GM12873 (cell line): ENCODE measurements around the gene LUC7L3.

ENCODE experiments used
- TF ChIP-seq, protein P1 (sequence below): IDR thresholded peaks from 2 replicates; pipeline ENCODE4 v1.5.1; 2012; ENCODE audit warnings: low read depth, mild to moderate bottlenecking, moderate library complexity, low read length, control low read depth; ENCODE audit not compliant: insufficient read depth; ENCODE audit errors: missing control alignments

The LUC7L3 gene

DNA sequence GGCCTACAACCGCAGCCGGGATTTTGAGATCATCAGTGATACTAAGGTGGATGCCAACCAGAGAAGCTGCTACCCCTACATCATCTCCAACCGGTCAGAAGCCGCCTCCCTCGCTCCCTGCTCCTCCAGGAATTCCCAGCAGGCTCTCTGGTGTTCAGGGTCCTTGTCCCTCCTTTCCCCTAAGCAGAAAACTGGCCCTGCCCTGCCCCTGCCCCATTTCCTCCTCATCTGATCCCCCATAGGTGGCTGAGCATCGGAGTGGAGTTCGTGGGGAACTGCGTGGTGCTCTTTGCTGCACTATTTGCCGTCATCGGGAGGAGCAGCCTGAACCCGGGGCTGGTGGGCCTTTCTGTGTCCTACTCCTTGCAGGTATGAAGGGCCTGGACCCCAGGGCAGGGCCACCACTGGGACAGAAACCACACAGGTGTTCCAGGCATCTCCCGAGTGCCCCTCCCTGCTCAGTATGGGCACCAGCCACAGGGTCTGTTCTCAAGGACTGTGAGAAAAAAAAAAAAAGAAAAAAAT, 41.5 kb upstream of the LUC7L3 start:
- TF ChIP-seq, protein P1, sequence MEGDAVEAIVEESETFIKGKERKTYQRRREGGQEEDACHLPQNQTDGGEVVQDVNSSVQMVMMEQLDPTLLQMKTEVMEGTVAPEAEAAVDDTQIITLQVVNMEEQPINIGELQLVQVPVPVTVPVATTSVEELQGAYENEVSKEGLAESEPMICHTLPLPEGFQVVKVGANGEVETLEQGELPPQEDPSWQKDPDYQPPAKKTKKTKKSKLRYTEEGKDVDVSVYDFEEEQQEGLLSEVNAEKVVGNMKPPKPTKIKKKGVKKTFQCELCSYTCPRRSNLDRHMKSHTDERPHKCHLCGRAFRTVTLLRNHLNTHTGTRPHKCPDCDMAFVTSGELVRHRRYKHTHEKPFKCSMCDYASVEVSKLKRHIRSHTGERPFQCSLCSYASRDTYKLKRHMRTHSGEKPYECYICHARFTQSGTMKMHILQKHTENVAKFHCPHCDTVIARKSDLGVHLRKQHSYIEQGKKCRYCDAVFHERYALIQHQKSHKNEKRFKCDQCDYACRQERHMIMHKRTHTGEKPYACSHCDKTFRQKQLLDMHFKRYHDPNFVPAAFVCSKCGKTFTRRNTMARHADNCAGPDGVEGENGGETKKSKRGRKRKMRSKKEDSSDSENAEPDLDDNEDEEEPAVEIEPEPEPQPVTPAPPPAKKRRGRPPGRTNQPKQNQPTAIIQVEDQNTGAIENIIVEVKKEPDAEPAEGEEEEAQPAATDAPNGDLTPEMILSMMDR = no peak

DNA sequence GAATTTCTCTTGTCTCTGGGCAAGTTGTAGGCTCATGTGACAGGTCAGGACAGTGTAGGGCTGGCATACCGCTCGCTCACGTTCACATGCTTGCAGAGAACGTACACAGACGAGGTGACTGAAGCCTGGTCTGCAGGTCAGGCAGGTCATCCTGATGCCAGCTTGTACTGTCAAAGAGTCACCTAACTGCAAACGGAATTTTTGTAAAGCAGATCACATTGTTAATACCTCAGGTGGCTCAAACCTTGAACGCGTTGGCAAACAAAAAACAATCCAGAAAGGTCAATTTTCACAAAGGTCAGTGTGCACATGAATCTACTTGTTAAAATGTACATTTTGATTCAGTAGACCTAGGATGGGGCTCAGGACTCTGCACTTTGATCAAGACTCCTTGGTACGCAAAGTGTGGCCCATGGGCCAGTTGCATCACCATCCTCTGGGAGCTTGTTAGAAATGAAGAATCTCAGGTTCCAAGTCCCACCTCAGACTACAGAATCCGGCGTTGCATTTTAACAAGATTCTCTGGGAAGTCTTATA, 40.3 kb upstream of the LUC7L3 start:
- TF ChIP-seq, protein P1 = no peak

DNA sequence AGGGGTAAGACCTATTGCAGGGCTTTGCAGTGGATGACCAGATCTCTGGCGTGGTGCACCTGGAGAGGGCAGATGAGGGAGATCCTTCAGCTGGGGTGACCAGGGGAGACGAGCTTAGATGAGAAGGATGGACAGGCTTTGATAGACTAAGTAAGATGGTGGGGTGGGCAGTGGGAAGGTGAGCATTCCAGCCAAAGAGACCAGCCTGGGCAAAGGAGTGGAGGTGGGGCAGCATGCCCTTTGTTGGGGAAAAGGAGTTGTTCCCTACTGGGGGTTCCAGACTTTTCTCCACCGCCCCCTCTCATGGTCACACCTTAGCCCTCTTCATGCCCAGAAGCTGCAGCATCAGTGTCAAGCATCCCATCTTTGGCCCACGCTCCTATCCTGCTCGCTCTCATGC, 39.3 kb upstream of the LUC7L3 start:
- TF ChIP-seq, protein P1 = no peak

DNA sequence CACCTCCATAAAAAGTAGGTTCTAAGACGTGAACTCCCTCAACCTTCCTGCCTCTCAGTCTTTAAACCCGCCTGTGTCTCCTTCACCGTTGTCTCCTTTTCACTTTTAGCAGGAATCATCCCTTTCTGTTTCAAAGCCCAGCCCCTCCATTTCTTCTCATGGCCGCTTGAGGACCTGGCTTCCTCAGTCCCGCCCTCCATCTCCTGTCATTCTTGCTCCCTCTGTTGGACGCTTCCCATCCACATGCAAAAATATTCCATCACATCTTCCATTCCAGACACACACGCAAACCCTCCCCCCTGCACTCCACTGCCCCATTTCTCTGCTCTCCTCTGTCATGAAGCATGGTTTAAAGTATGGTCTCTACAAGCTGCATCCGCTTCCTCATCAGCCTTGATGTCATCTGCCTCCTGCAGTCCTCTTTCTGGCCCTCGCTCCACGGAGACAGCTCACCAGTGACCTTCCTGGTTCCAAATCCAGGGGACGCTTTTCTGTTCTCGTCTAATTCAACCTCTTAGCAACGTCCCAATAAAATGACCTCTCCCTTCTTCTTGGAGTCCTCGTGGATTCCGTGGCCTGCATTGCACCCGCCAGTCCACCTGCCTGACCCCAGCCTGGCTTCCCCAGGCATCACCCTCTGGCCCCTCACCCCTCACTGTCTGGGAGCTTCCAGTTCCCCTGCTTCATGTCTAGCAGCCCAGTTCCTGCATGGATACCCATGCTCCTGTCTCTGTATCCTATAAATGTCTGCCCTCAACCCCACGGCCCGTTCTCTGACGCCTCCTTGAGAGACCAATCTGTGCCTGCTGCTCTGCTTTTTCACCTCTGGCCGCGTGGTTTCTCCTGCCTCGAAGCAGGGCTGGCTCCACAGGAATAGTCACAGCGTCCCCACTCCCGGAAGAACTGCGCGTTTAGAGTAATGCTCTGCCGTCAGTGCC, 37.9 kb upstream of the LUC7L3 start:
- TF ChIP-seq, protein P1 = no peak

DNA sequence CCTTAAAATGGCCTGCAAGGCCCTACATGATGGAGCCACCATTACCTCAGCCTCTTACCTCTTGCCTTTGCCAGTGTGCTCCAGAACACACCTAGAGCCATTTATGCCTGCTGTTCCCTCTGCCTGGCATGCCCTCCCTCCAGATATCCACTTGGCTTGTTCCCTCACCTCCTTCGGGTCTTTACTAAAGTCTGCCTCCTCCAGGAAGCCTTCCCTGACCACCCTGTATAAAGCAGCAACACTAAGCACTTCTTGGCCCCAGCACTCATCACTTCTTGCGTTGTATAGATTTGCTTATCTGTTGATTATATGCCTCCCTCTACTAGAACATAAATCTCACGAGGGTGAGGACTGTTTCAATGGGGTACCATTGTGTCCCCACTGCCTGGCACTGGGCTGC, 37.0 kb upstream of the LUC7L3 start:
- TF ChIP-seq, protein P1 = no peak

DNA sequence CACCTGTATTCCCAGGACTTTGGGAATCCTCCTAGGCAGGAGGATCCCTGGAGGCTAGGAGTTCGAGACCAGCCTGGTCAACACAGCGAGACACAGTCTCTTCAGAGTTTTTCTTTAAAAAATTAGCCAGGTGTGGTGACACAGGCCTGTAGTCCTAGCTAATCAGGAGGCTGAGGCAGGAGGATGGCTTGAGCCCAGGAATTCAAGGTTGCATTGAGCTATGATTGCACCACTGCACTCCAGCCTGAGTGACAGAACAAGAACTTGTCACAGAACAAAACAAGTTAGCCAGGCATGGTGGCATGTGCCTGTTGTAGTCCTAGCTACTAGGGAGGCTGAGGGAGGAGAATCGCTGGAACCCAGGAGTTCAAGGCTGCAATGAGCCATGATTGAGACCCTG, 36.5 kb upstream of the LUC7L3 start:
- TF ChIP-seq, protein P1 = no peak
